ENCODE results near the gene TRAF2.

GRCh38 chr9:136868644-136869043 lies 17.7 kb upstream of the TRAF2 start:
- TF ChIP-seq, protein P1, sequence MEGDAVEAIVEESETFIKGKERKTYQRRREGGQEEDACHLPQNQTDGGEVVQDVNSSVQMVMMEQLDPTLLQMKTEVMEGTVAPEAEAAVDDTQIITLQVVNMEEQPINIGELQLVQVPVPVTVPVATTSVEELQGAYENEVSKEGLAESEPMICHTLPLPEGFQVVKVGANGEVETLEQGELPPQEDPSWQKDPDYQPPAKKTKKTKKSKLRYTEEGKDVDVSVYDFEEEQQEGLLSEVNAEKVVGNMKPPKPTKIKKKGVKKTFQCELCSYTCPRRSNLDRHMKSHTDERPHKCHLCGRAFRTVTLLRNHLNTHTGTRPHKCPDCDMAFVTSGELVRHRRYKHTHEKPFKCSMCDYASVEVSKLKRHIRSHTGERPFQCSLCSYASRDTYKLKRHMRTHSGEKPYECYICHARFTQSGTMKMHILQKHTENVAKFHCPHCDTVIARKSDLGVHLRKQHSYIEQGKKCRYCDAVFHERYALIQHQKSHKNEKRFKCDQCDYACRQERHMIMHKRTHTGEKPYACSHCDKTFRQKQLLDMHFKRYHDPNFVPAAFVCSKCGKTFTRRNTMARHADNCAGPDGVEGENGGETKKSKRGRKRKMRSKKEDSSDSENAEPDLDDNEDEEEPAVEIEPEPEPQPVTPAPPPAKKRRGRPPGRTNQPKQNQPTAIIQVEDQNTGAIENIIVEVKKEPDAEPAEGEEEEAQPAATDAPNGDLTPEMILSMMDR (conservative IDR thresholded peaks at IDR 0.05 in 1 of 2, IDR thresholded peaks at IDR 0.05 in 1 of 2; ENCODE audit: extremely low read depth in 1 of 2, insufficient read depth in 1 of 2, low read depth in 1 of 2, low read length in 2 of 2), result no peak
- TF ChIP-seq EZH2 (IDR thresholded peaks at IDR 0.05; ENCODE audit: borderline replicate concordance, low read length), result no peak
